ENCODE results near the gene AFM. TPM values are rescaled to one million over a fixed set of nuclear protein-coding genes. Genes with fewer than 3 reads are reported as not detected.
"Not testable (repeated sequence)": the region's sequence is repeated elsewhere in the genome, so short reads cannot be mapped to it uniquely, and the experiment has no call there.

AFM gene
- total RNA-seq, 1 donor from 2014 or later, result not detected

- no peak for DNase-seq (ENCODE audit: low read depth, low spot score)
Observed at GRCh38 chr4:73499996-73500765, 18.6 kb downstream of the AFM start.

- DNase-seq (ENCODE audit: low read depth, low spot score), result no peak
Observed at GRCh38 chr4:73501664-73502265, 20.2 kb downstream of the AFM start.

- no peak for DNase-seq (ENCODE audit: low read depth, low spot score)
Observed at GRCh38 chr4:73505567-73505966, 24.0 kb downstream of the AFM start.

DNA sequence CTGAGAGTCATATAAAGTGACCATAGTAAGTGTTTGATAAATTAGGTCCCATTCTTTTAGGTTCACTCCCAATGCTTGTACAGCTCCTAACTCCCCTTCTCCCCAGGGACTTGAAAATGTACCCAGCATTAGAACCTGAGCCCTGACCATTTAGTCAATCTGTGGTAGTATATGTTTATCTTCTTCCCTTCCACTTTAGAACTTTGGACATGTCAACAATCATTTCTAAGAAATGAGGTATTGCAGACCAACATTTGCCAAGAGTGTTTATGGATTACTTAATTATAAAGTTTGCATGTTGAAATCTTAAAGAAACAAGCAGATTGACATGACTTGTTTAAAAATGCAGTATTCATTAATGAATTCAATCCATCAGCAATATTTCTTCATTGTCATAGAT lies 26.0 kb downstream of the AFM start:
- no peak for DNase-seq (ENCODE audit: low read depth, low spot score)

DNA sequence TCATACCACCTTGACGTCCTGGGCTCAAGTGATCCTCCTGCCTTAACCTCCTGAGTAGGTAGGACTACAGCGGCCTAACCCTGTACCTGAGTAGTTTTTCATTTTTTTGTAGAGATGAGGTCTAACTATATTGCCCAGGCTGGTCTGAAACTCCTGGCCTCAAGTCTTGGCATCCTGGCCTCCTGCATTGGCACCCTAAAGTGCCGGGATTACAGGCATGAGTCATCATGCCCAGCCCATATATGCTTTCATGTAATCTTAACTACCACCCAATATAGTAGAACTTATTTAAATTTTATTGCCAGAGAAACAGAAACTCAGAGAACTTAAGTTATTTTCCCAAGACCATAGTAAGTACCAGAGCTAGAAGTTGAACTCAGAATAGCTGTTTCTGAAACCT lies 27.1 kb downstream of the AFM start:
- DNase-seq (ENCODE audit: low read depth, low spot score), result no peak

GRCh38 chr4:73518340-73518739 lies 36.8 kb downstream of the AFM start:
- DNase-seq (ENCODE audit: low read depth, low spot score), result no peak

DNA sequence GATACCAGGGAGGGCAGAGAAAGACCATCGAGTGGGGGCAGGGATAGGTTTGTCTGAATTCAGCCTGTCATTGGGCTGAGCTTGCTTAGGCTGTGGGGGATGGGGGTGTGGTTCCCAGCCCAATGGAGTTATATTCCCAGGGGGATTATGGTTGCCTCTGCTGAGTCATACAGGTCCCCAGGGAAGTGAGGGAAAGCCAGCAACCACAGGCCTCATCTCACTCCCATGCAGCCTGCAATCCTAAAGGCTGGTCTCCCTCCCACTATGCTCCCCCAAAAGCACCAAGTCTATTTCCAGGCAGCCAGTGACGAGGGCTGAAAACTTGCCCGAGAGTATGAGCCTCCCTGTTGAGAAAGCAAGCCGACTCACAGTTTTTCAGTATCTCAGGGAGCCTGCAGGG lies 39.3 kb downstream of the AFM start:
- no peak for DNase-seq (ENCODE audit: low read depth, low spot score)

- DNase-seq (ENCODE audit: low read depth, low spot score), result no peak
Observed at GRCh38 chr4:73523126-73523525, 41.6 kb downstream of the AFM start.

DNA sequence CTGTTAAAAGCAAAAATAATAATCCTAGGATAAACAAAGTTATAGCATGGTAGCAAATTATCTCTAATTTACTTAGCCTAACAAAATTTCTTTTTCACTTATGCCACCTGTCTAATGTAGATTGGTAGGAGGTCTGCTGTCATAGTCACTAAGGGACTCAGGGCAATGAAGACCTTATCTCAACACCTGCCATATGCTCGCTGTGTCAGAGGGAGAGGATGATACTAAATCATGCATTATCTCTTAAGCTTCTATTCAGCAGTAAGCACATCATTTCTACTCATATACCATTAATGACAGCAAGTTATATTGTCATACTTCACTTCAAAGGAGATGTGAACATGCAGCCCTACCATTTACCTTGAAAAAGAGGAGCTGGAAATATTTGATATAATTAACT lies 44.1 kb downstream of the AFM start:
- no peak for DNase-seq (ENCODE audit: low read depth, low spot score)

DNA sequence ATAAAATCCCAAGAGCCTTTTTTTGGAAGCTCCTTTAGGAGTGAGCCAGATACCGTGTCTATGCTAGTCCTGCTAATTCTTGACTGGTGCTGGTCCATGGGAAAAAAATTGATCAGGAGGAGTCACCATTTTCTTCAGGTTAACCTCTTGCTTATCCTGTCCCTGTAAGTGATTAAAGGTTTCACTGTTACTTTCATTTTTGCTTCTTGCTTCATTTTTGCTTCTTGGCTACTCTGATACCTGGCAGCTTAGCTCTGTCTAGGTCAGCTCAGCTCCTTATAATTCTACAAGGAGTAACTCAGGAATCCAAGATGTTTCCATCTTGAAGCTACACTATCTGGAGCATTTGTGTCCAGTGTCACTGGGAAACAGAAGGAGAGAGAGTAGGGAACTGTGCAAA lies 45.7 kb downstream of the AFM start:
- no peak for DNase-seq (ENCODE audit: low read depth, low spot score)

- no peak for DNase-seq (ENCODE audit: low read depth, low spot score)
Observed at GRCh38 chr4:73528171-73528570, 46.6 kb downstream of the AFM start.

DNA sequence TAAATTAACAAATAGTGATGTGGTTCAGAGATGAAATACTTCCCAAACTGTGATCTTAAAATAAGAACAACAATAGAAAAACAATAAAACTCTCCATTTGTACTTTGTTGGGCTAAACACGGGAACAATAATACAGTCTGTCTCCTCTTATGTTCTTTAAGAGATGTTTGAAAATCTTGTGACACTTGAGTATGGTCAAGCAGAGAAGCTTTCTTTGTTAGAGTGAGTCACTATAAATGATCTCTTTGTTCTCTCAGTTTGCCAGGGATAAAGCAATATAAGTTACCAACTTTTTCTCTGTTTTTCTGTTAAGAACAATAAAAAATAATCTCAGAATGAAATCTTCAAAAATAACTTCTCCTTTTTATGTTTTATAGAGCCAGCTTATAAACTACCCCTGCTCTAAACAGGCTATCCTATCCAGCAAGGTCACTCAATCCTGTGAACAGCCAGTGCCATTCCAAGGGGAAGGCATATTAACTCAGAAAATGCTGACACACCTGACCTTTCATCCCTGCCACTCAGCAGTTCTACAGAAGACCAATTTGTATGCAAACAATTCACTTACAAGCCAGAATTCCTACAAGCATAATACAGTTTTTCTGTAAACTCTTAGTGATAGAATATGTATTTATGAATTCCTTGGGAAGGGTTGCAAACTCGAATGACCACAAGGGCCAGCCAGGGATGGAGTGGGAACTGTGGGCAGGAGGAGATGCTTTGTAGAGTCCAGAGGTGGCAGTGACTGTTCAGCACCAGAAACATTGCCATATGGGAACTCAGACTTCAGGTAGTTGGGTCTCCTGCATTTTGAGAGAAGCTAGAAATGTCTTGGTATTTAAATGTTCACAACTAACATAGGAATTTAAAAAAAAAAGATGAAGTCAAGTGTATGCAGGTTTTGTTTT lies 52.2 kb downstream of the AFM start:
- DNase-seq (ENCODE audit: low read depth, low spot score), result no peak

DNA sequence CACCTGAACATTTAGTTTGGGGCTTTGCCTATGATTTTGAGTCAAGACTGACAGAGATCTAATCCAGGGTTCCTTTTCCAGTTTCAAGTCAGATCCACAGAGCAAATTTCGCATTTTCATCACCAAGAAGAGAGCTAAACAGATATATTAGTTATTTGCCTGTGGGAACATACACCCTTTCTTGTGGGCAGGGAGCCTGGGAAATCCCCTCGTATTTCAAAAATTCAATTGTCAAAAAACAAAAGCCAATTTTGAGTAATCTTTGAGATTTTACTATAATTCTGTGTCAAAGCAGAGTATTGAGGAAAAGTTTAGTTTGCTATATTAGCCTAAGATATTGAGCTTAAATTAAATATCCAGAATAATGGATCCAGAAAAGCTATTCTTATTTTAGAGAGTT lies 56.6 kb downstream of the AFM start:
- no peak for DNase-seq (ENCODE audit: low read depth, low spot score)

DNA sequence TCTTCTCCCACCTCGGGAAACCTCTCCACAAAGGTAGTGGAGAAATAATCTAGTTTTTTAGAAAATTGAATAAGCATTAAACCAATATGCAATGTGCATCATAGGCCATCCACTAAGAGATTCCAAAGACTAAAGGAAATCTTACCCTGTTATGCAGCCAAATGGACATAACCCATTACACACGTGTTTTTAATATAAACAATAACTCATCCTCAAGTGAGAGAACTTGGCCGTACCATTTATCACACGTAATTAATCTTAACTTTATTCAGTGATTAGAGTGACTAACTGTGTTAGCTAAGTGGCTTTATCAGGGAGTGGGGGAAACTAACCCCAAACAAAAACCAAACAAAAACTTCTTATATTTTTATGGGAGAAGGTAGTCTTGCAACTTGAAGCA lies 57.8 kb downstream of the AFM start:
- no peak for DNase-seq (ENCODE audit: low read depth, low spot score)

DNA sequence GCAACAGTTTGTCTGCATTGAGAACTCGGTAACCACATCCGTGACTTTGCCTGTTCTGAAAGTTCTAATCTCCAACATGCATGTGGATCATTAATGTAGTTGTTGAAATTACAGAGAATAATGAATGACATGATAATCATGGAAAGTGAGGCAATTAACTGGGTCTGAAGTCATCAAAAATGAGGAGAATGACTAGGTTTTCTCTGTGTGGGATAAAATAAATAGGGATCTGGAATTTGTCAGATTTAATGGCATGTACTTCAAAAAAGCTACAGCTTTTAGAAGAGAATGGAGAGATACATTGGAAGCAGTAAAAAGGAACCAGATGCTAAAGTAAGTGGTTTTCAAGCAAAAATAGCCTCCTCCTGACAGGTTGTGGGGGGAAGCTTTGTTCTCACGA lies 59.3 kb downstream of the AFM start:
- no peak for DNase-seq (ENCODE audit: low read depth, low spot score)

DNA sequence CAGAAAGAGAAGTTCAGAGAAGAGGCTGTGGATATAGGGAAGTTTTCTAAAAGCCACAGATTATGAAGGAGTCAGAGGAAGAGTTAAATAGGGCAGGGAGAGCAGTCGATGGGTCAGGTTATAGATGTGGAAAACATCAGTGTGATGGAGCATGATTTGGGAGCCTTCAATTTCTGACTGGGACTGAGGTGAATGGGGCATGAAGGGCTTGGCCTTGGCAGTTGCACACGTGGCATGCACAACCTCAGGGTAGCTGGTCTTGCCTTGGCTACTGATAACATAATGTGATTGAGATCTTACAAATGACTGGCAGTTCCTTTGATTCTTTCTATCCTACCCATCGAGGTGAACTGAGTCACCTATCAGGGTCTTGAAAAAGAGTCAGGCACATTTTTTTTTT lies 59.7 kb downstream of the AFM start:
- DNase-seq (ENCODE audit: low read depth, low spot score), result no peak

DNA sequence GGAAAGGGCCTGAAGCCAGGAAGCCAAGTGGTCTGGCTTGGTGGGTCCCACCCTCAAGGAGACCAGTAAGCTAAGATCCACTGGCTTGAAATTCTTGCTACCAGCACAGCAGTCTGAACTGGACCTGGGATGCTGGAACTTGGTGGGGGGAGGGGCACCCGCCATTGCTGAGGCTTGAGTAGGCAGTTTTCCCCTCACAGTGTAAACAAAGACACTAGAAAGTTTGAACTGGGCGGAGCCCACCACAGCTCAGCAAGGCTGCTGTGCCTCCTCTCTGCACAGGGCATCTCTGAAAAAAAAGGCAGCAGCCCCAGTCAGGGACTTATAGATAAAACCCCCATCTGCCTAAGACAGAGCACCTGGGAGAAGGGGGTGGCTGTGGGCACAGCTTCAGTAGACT lies 63.1 kb downstream of the AFM start:
- no peak for DNase-seq (ENCODE audit: low read depth, low spot score)

DNA sequence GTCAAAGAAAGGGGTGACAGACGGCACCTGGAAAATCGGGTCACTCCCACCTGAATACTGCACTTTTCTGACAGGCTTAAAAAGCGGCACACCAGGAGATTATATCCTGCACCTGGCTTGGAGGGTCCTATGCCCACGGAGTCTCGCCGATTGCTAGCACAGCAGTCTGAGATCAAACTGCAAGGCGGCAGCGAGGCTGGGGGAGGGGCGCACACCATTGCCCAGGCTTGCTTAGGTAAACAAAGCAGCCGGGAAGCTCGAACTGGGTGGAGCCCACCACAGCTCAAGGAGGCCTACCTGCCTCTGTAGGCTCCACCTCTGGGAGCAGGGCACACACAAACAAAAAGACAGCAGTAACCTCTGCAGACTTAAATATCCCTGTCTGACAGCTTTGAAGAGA lies 69.3 kb downstream of the AFM start:
- DNase-seq (ENCODE audit: low read depth, low spot score), result not testable (repeated sequence)
